Testis (tissue), 3 donors: ENCODE data around the gene PIK3R4. TPM values are rescaled to one million over a fixed set of nuclear protein-coding genes. Genes with fewer than 3 reads are reported as not detected.

ENCODE experiments used
- DNase-seq: peaks from one replicate; pipeline ENCODE4 v3.0.0-alpha.2; 2019
- H3K27ac ChIP-seq, 2 donors: fragments of 200-600 bp; sonication (generic); one replicate each; pipeline ENCODE4 v1.5.1; 2019
- H3K27me3 ChIP-seq: fragments of 200-600 bp; sonication (generic); one replicate; pipeline ENCODE4 v1.5.1; 2019
- H3K36me3 ChIP-seq: fragments of 200-600 bp; sonication (generic); one replicate; pipeline ENCODE4 v1.5.1; 2017; ENCODE audit warnings: low read depth; ENCODE audit errors: missing control alignments
- H3K4me1 ChIP-seq: fragments of 200-600 bp; sonication (generic); one replicate; pipeline ENCODE4 v1.5.1; 2019
- H3K4me3 ChIP-seq, 2 donors: fragments of 200-600 bp; sonication (generic); one replicate each; pipeline ENCODE4 v1.5.1; 2017 to 2019
- H3K9me3 ChIP-seq: fragments of 200-600 bp; sonication (generic); one replicate; pipeline ENCODE4 v1.5.1; 2017
- POLR2A ChIP-seq: fragments of 450-650 bp; IDR thresholded peaks from one replicate; pipeline ENCODE4 v1.6.1; 2017; ENCODE audit warnings: antibody characterized with exemption, mild to moderate bottlenecking, moderate library complexity
- WGBS, 2 donors: methylation state at CpG; one replicate each; pipeline ENCODE4 v1.1.5; 2018; 5-methylcytosine and 5-hydroxymethylcytosine counted together
- intact Hi-C: fragments of 100-400 bp; cut with DNase I; formaldehyde crosslinking; loops from one replicate; pipeline ENCODE4 v1.15.1; 2023; ENCODE audit warnings: low total_unique reads
- polyA plus RNA-seq: library from polyadenylated mRNA; stranded (reverse); fragments of 350-450 nt; fragmentation: Illumina TruSeq; extraction: RNeasy Lipid Tissue Mini Kit (QIAGEN cat#74804); gene quantifications from one replicate; pipeline ENCODE4 v1.2.3, GENCODE V29; 2014; ENCODE audit warnings: low read depth, low replicate concordance; ENCODE audit not compliant: insufficient read depth
- total RNA-seq, 2 donors: library from RNA; depleted of rRNA; stranded (reverse); fragments of >200 nt; gene quantifications; one replicate each; pipeline ENCODE4 v1.2.3, GENCODE V29; 2016
- TF ChIP-seq, protein P1 (sequence below), 3 experiments: fragments of 450-650 bp in 2 of 3; fragments of 200-600 bp in 1 of 3; sonication (generic) in 1 of 3; IDR thresholded peaks; one replicate each; pipeline ENCODE4 v1.5.1; 2016 to 2019; ENCODE audit warnings: antibody characterized with exemption in 3 of 3, mild to moderate bottlenecking in 2 of 3, moderate library complexity in 1 of 3

PIK3R4 gene
- total and polyA plus RNA-seq, 3 donors from 2014 or later: 35.0 to 56.1 (median 52.5) TPM

- DNase-seq: no peak
- intact Hi-C loops: no loop called here
- WGBS, 2 donors: 53 to 62% methylated on average over 6 of the region's 6 CpGs
- Histone ChIP-seq H3K27me3 (no peaks in the 10 kb centered on the region), H3K36me3 (no peaks in the 10 kb centered on the region), H3K4me3 (no peak overlapping the region), H3K4me1 (peaks cover 8% of the 10 kb centered on the region), H3K27ac (no peak overlapping the region), H3K9me3 (no peaks in the 10 kb centered on the region)
- TF ChIP-seq, protein P1, sequence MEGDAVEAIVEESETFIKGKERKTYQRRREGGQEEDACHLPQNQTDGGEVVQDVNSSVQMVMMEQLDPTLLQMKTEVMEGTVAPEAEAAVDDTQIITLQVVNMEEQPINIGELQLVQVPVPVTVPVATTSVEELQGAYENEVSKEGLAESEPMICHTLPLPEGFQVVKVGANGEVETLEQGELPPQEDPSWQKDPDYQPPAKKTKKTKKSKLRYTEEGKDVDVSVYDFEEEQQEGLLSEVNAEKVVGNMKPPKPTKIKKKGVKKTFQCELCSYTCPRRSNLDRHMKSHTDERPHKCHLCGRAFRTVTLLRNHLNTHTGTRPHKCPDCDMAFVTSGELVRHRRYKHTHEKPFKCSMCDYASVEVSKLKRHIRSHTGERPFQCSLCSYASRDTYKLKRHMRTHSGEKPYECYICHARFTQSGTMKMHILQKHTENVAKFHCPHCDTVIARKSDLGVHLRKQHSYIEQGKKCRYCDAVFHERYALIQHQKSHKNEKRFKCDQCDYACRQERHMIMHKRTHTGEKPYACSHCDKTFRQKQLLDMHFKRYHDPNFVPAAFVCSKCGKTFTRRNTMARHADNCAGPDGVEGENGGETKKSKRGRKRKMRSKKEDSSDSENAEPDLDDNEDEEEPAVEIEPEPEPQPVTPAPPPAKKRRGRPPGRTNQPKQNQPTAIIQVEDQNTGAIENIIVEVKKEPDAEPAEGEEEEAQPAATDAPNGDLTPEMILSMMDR (IDR thresholded peaks at IDR 0.05): no peak
- no peak for TF ChIP-seq POLR2A
Observed at GRCh38 chr3:130787422-130788068, 40.9 kb upstream of the PIK3R4 start.

DNA sequence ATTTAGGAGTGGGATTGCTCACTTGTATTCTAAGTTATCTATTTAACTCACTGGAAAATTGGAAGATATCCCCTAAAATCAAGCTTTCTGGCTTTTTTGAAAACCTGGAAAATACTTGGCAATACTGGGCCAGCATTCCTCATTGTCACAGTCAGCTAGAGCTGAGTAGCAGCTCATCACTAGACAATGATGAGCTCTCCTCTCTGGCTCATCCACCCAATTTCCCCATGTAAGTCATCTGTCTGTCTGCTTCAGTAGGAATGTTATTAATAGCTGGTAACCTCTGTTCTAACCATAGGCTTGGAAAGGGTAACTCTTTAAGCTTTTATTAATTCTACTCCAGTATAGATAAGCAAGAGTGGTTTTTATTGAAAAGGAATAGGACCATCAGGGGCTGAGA, 39.7 kb upstream of the PIK3R4 start:
- Histone ChIP-seq H3K27me3 (no peaks in the 10 kb centered on the region), H3K4me1 (peaks cover 8% of the 10 kb centered on the region), H3K36me3 (no peaks in the 10 kb centered on the region), H3K27ac (no peak overlapping the region), H3K9me3 (no peaks in the 10 kb centered on the region), H3K4me3 (no peak overlapping the region)
- DNase-seq: no peak
- TF ChIP-seq, protein P1 (IDR thresholded peaks at IDR 0.05): no peak
- TF ChIP-seq POLR2A: no peak
- intact Hi-C loops: no loop called here

DNA sequence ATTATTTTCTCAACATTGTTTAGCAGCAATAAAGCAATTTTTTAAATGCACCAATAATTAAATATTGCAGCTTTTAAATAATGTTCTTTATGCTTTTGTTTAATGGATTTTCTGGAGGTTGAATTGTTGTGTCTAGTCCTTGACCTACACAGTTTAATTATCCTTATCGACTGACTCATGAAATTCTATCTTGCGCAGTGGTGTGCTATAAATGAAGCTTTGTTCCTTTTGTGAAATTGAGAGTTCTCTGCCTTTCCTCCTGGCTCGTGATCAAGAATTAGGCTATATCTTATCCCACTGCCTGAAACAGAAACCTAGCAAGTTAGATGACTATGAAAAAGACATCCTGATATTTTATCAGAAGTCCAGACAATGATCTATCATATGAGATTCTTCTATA, 37.0 kb upstream of the PIK3R4 start:
- Histone ChIP-seq H3K27ac (peak overlapping the region in 1 of 2 donors; percentile 48), H3K27me3 (no peaks in the 10 kb centered on the region), H3K4me3 (no peak overlapping the region), H3K4me1 (peaks cover 5% of the 10 kb centered on the region), H3K9me3 (no peaks in the 10 kb centered on the region), H3K36me3 (no peaks in the 10 kb centered on the region)
- intact Hi-C loops: no loop called here
- TF ChIP-seq, protein P1 (IDR thresholded peaks at IDR 0.05): no peak
- no peak for TF ChIP-seq POLR2A
- peak; percentile 34 for DNase-seq
- WGBS, 2 donors: 33 to 55% methylated on average over 3 of the region's 3 CpGs

- TF ChIP-seq POLR2A: no peak
- TF ChIP-seq, protein P1 (IDR thresholded peaks at IDR 0.05): no peak
- WGBS, 2 donors: 70 to 76% methylated on average over 5 of the region's 5 CpGs
- Histone ChIP-seq H3K36me3 (no peaks in the 10 kb centered on the region), H3K27me3 (no peaks in the 10 kb centered on the region), H3K4me3 (no peak overlapping the region), H3K9me3 (no peaks in the 10 kb centered on the region), H3K27ac (no peak overlapping the region), H3K4me1 (peaks cover 5% of the 10 kb centered on the region)
- no peak for DNase-seq
- intact Hi-C loops: no loop called here
Observed at GRCh38 chr3:130779486-130779885, 32.9 kb upstream of the PIK3R4 start.

DNA sequence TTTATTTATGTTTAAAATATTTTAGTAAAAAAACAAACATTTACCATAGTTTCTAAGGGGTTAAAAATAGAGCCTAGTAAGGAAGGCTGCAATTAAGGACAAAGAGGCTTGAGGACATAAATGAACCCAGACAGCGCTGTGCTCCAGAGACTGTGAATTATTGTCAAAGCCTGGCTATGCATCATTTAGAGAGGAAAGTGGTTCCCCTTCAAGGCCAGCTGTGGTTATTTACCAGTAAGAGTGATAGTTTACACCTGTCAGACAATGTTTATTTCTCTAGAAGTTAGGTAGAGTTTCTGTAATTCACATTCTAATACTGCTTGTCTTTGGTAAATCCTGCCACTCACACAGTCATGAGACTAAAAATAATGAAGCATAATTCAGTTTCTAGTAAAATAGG, 32.4 kb upstream of the PIK3R4 start:
- no peaks in the 10 kb centered on the region for H3K36me3 ChIP-seq
- peaks cover 5% of the 10 kb centered on the region for H3K4me1 ChIP-seq
- no peaks in the 10 kb centered on the region for H3K9me3 ChIP-seq
- no peaks in the 10 kb centered on the region for H3K27me3 ChIP-seq
- no peak overlapping the region for H3K4me3 ChIP-seq
- no peak for DNase-seq
- no peak overlapping the region for H3K27ac ChIP-seq
- intact Hi-C loops: no loop called here
- 48 to 62% methylated on average over 1 of the region's 1 CpG for WGBS, 2 donors
- TF ChIP-seq POLR2A: no peak
- TF ChIP-seq, protein P1 (IDR thresholded peaks at IDR 0.05): no peak
